ENCODE data around the gene GNAZ.

Gene GNAZ

DNA sequence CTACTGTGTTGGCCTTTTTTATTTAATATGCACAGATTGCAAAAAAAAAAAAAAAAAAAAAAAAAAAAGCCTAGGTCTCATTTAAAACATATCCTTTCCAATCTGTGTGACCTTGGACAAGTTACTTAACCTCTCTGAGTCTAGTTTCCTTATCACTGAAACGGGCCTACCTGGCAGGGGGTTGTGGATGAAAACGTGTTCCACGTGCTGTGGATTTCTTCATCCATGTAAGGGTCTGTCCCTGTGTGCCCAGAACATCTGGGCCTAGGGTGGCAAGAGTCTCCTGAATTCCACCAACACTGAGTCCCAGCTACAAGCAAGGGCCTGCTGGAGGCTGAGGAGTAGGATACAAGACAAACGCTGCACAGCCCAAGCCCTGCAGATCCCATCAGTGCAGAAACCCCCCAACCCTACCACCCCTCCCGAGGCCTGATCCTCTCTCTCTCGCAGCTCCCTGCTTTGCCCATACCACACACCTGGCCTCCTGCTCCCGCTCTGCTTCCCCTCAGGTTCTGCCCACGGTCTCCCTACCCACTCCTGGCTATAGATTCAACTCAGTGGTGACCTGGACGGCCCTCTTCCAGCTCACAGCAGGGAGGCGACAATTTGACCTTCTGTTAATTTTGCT is 4.7 kb upstream of the GNAZ start:
- no peak for DNase-seq

DNA sequence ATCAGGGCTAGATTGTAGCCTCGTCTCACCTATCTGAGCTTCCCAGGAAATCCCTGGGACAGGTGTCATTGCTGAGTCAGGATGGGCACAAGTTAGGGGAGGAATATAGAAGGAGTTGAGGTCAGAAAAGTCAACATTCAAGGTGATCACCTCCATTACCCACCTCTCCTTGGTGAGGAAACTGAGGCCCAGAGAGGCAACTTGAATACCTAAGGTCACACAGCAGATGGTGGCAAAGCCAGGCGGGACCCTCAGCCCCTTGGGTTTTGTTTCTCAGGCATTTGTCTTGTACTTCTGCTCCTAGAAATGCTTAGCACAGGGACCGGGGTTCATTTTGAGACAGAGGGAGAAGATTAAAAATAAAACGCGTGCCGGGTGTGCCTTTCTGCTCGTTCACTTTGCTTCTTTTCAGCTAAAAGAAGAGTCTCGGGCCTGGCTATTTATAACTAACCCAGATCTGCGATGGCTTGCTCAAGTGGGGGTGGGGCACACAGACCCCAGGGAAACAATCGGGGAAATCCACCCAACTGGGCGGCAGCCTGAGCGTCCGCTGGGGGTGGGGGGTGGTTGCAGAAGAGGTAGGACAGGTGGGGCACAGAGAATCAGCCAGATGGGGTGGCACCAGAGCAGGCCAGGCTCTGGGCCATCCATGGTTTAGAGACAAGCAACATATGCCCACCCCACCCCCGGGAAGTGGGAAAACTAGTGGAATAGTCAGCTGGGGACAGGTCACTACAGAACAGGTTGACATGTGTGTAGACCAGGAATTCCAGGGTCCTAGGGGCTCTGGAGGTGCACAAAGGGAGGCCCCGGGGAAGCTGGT is 3.9 kb upstream of the GNAZ start:
- no peak for DNase-seq

DNA sequence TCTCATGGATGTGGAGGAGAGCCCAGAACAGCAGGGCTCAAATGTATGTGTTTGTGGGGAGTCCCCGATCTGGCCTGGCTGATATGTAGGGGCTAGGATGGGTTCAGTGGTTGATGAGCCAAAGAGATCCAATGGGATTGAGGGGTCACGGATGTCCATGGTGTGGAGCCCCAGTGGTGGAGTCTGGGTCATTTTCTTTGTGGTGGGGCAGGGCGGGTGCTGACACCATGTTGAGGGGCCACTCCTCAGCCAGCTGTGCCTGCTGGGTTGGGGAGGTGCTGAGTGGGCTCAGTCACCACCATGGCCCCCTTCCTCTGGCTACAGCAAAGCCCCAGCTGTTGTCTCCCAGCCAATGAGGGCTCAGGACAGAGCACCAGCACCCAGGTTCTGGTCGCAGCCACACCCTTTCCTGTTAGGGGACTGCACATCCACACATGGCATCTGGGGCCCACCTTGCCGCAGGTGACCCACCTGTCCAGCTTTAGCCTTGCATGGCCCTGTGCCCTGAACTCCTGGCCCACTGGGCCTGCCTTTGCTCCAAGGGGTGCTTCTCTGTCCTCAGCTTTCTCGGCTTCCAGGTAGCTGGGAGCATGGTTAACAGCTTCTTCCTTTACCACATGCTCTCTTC is 3.2 kb upstream of the GNAZ start:
- no peak for DNase-seq

DNA sequence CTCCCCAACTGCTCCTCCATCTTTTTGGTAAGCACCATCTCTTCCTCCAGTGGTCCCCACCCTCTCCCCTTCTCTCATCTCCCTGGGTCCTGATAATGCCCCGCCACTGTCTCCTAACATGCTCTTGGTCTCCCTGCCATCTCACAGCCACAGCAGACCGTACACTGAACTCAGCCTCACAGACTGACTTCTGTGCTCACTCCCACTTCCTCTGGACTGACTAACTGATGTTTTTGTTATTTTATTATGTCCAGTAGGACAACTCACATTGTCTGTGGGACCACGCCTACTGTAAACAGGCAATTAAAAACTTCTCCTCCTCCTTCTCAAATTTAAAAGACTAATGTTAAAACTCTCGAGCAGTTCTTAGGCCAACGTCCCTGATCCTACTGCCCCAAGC is 2.6 kb upstream of the GNAZ start:
- DNase-seq = no peak

DNA sequence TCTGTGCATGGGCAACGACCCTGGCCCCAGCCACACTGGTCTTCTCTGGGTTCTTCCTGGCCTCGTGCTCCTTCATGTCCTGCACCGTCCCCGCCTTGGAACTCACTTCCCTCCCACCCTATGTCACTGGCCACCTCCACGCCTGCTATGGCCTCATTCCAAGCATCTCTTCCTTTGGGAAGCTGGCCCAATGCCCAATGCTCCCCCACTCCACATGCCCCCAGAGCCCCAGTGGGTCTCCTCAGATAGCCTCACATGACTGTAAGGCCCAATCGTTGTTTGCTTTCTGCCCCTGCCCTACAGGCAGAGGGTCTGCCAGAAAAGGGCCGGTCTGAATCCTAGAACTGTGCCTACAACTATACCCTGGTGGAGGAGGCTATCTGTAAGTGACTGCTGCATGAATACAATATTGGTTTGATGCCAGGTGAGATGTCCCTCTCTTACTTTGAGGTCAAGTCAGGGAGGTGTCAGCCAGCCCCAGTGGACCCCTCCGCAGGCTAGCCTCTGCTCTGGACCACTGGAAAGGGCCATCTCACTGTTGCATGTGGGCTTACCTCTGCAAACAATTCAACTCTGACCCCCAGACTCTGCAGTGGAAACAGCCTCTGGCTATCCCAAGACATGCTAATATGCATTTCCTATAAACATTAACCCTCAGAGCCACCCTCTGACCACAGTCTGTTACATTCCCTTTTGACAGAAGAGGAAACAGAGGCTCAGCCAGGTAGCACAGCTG is 2.1 kb upstream of the GNAZ start:
- no peak for DNase-seq

DNA sequence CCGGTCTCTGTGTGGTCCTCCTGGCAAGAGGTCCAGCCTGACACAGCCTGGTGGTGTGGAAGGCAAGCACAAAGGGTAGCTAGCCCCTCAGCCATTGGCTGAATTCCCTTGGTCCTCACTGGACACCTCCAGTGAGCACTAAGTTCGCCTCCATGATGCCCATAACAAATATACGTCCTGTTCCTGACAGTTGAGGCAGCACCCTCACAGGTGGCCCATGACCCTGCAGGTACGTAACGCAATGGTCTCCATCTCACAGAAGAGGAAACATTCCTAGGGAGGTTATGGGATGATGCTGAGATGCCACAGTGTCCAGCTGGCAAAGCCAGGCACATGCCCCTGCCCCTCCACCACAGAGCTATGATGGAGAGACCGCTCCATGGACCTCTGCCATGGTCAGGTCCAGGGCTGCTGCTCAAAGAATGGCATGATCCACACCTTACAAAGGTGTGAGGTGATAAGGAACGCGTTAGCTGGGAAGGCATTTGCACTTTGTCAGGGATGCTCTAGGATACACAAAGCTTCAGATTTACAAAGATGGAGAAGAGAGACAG is 1.4 kb upstream of the GNAZ start:
- no peak for DNase-seq

DNA sequence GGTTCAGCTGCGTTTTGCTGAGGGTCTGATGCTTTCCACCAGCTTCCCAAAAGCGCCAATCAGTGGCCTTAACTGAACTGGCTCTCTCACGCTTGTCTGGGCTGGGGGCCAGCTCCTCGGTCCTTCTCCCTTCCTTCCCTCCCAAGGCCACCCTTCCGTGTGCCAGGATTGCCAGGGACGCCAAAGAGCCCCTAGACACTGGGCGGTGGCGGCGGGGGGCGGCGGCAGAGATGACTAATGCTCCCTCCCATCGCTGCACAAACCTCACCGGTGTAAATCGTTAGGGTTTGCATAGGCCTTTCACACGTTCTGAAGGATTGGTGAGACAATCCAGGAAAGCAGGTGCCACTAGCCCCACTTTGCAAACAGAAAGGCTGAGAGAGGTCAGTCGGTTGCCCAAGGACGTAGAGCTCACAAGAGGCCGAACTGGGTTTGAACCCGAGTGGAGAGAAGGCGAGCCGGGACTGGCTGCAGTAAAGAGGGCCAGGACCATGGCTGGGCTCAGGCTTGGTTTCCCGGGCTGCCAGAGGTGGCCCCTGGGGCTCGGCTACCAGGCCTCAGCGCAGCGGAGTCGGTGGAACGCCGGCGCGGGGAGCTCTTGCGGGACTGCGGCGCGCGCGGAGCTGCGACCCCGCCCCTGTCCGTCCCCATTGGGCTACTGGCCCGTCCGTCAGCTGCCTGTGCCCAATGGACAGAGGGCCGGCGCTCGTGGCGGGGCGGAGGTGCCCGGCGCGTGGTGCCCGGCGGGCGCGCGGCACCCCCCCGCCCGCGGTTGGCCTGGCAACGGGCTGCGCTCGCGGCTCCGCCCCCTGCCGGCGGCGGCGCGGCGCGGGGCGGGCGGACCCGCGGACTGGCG is 589 bp upstream of the GNAZ start:
- peak; percentile 64 to 95 for DNase-seq

DNA sequence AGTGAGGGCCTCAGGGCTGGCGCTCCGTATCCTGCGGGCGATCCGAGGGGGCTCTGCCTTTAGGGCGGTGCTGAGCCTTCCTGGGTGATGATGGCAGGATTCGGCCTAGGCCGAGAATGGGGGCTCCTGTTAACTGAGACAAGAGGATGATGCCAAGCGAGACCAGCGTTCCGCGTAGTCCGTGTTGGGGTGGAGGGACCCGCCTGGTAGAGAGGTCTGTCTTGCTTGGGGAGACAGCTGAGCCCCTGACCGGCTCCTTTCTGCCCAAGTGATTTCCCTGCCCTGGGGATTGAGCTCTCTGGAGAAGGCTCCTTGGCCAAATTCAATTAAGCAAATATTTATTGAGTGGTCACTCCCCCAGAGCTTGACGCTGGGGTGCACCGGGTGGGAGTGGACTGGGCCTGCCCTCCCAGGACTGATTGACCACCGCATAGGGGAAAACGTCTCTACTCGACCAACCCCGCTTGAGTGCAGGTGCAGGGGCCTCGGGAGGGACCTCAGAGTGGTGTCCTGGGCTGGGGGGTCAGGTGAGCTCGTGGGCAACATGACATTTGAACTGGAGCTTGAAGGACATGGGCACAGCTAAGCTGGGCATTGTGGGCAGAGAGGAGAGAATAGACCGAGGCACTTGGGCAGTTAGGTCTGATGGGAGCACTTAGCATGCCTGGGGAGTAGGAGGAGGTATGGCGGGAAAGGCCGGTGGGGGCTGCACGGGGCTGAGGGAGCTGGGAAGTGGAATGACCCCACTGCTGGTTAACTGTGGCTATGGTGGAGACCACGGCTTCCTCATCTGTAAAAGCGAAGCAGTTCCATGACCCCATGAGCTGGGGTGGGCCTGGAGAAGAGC is 1.1 kb downstream of the GNAZ start:
- no peak for DNase-seq

DNA sequence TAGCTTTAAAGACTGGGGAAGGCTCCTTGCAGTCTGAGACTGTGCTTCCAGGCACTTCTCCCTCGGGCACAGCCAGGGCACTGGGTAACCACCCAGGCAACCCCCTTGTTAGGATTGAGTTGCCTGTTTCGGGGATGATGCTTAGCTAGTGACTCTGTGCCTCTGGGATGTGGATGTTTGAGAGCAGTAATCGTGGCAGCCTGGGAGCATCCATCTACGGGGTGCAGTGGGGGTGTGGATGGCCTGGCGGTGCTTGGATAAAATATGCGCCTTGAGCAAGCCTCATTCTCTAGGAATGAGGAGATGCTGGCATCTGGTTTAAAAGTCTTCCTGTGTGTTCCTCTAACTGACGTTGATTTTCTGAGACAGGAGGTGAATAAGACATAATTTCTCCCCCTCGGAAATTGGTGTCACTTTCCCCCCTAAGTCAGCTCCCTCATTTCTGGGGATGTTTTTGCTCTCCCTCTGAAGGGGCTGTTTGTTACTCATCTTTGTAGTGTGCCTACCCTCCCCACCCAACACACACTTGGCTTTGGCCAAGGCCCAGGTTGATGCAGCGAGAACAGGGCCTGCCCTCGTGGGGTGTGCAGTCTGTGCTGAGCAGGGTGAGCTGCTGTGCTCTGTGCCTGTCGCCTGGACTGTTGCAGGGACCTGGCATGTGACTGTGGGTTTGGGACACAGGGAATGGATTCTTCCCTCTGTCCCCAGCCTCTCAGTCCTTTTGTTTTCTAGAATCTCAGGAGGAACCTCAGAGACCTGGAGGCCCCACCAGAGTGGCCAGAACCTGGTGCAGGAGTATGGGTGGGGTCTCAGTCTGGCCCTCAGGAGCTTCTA is 2.0 kb downstream of the GNAZ start:
- no peak for DNase-seq

DNA sequence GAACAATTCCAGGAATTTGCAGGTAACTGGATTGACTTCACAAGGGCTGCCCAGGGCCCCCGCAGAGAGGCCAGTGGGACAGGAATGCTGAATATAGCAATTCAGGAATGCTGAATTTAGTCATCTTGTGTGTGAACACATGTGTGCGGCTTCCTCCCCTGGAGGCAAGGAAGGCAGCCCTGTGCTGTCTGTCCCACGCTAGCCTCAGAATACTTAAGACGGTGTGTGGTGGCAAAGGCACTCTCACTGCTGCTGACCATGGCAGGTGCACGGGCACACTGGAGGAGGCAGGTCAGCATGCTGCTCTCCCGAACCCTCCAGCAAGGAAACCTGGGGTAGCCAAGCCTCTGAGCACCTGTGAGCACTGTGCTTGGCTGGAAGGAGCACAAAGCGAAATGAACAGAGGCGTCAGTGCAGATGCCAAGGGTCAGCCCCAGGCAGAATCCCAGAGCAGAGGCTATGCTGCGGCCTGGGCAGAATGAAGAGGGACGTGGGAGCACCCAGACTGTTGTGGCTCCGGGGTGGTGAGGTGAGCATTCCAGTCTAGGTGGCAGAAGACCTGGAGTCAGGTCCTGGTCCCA is 2.7 kb downstream of the GNAZ start:
- DNase-seq = no peak

DNA sequence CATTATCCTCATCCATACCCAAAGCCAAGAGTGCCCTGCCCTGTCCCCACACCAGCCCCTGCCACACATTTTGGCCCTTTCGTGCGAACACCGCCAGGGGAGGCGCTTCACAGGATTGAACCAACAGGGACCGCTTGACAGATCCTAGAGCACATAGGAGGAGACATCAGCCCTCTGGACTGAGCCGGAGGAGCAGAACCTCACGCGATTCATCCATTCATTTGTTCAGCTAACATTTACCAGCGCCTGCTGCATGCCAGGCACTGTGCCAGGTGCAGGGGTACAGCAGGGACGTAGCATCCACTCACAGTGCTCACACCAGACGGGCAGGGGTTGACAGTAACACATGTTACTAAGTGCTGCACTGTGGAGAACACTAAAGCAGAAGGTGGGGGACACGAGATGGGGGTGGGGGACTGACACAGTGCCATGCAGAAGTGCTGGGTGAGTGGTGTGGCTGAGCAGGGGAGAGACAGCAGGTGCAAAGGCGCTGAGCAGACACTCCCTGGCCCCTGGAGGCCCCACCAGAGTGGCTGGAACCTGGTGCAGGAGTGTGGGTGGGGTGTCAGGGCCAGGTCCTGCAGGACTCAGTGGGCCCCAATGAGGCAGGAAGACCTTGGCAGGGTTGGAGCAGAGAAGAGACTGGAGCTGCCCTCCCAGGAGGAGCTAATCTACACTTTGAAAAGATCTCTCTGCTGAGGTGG is 3.4 kb downstream of the GNAZ start:
- DNase-seq = no peak

DNA sequence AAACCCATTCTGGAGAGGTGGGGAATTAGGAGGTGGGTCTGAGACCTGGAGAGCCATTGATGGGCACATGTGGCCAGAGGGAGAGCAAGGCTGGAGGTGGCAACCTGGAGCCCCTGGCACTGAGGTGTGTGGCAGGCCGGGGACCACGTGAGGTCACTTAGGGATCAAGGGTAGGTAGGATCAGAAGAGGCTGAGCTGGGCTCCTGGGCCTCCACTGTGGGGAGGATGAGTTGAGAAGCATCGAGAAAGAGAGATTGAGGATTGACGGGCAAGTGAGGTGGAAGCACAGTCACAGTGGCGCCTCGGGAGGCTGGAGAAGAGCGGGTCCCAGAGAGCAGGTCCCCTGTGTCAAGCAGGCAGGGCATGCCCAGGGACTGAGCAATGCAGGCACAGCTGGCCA is 4.1 kb downstream of the GNAZ start:
- no peak for DNase-seq

DNA sequence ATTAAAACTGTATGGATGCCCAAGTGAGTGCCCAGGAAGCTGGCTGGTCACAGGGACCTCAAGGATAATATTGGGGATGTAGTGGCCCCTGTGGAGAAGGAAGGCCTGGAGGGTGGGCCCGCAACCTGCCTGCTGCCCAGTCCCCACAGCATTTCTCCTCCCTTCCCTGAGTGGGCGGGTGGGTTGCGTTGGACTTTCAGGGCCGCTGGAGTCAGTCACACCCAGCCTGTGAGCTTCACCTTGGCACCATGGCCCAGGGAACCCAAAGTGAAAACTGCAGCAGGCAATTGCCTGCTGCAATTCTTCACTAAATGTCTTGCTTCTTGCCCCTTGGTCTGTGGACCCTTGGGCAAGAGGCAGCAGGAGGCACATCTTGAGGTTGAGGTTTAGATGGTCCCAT is 4.7 kb downstream of the GNAZ start:
- no peak for DNase-seq

DNA sequence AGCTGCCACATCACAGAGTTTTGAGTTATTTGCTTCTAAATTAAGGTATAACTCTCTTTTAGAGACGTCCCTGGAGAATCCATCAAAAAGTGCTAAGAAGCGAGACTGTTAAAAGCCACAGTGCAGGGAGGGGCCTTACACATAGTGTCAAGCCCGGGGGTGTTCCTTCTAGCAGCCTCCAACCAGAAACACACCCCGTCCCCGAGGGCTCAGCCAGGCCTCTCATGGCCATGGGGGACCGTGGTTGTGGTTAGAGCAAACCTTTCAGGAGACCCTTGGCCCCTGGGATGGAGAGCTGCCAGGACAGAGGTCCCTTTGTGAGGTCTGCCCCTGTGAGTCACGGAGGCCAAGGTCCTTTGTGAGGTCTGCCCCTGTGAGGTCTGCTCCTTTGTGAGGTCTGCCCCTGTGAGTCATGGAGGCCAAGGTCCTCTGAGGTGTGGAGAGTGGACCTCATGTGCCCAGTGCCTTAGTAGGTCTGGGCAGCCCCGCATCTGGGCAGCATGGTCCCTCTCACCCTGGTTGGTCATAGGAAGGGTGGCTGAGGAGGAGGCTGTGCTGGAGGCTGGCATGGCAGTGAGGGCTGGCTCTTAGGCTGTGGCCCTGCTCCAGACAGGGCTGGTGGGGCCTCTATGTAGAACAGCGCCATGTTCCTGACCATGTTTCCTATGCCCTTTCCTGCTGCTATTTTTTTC is 5.4 kb downstream of the GNAZ start:
- no peak for DNase-seq

DNA sequence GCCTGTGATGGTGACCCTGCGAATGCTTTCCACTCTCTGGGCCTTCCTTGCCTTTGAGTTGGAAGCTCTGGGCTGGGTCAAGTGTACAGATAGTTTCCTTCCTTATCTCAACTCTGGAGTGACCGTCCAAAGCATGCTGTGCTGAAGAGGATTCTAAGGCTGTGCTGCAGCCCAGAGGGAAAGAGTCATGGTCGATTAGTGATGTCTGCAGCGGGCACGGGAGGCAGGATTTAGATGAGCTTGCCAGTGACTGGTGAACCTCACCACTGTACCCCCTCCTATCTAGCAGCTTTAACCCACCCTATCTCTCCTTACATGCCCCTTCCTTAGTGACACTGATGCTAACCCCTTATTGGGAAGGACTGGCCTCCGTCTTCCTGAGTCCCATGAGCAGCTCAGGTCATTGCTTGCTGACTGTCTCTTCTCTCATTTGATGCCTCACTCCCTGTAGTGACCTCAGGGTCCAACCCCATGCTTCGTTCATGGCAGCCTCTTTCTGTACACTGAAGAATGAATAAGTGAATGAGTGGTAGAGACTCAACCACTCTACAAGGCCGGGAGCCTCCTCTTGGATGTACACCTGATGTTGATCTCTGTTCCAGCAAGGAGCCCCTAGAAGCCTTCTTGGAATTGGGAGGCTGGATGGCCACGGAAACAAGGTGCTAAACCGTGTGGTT is 6.7 kb downstream of the GNAZ start:
- no peak for DNase-seq

DNA sequence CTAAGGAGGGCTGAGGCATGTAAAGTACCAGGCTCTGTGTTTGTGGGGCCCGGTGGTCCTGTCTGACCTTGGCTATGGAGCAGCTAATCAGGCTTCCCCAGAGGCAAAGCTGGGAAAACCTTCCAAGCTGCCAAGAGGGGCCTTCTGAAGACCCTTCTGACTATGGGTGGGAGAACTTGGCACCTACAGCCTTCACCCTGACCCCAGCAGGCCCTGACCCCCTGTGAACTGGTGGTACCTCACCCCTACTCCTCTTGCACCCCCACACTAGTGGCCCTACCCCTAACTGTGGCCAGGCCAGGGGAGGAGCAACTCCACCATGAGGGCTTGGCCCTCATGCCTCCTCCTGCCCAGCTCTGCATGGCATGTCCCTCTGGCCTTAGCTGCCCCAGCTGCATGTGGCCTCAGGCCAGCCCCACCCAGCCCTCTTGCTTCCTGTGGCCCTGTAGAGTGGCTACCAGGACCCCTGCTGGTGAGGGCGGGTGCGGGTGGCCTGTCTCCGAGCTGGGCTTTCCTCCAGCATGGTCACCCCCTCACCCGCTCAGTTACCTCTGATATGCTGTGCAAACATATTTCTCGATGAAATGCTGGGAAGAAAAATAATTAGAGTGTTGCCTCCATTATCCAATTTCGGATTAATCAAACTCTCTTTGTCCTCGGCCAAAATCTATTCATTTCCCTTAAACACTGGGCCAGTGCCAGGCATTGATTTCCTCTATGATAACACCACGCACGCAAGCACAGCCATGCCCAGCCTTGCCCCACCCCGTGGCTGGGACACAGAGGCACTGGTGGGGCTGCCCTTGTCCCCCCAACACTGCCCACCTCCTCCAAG is 7.5 kb downstream of the GNAZ start:
- no peak for DNase-seq

DNA sequence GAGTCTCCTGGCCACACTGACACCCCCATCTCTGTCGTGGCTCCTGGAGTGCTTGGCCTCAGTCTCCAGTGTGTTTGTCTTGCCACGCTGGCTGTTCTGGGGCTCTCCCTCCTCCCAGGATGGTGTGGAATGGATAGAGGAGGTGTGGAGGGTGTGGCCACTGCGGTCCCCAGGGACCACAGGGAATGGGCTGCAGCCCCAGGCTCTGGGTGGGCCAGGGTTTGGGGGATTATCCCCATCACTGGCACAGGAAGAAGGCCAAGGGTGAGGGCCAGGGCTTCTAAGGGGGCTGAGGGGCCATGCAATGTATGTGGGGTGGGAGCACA is 8.1 kb downstream of the GNAZ start:
- DNase-seq = no peak

Measured in NCI-H446 (cell line).